ENCODE data around the gene TNFRSF17.
"Not testable (repeated sequence)": the region's sequence is repeated elsewhere in the genome, so short reads cannot be mapped to it uniquely, and the experiment has no call there.

Gene TNFRSF17
- total RNA-seq: 0 reads per million in 4 donors

- no peak for DNase-seq
Observed at GRCh38 chr16:11964761-11965551, at the start of gene TNFRSF17. TSS of gene TNFRSF17 (plus strand) at chr16:11965210. CDS start at chr16:11965325, 115 bp downstream.

- DNase-seq: peak; percentile 97 to 99 (median 98)
Observed at GRCh38 chr16:11915644-11916523, 49.1 kb upstream of the TNFRSF17 start, which contains the start of gene GSPT1. TSS of gene GSPT1 (minus strand) at chr16:11915956. CDS start at chr16:11915720, 236 bp downstream.

GRCh38 chr16:11916524-11917285, 48.3 kb upstream of the TNFRSF17 start:
- no peak for DNase-seq

GRCh38 chr16:11924046-11924445, 41.0 kb upstream of the TNFRSF17 start:
- not testable (repeated sequence) for DNase-seq

- not testable (repeated sequence) for DNase-seq
Observed at GRCh38 chr16:11927350-11927749, 37.7 kb upstream of the TNFRSF17 start.

GRCh38 chr16:11941945-11942344, 23.1 kb upstream of the TNFRSF17 start, which contains the start of gene NPIPB2:
TSS of gene NPIPB2 (minus strand) at chr16:11942045. CDS start at chr16:11942045, 0 bp downstream.
- not testable (repeated sequence) for DNase-seq

GRCh38 chr16:11946433-11946832, 18.6 kb upstream of the TNFRSF17 start:
- no peak for DNase-seq

- DNase-seq: no peak
Observed at GRCh38 chr16:11948819-11949218, 16.2 kb upstream of the TNFRSF17 start.

- no peak for DNase-seq
Observed at GRCh38 chr16:11949527-11949926, 15.5 kb upstream of the TNFRSF17 start.

- DNase-seq: no peak
Observed at GRCh38 chr16:11950388-11950787, 14.6 kb upstream of the TNFRSF17 start.

GRCh38 chr16:11953576-11953975, 11.4 kb upstream of the TNFRSF17 start:
- DNase-seq: not testable (repeated sequence)

- DNase-seq: no peak
Observed at GRCh38 chr16:11955713-11956123, 9.3 kb upstream of the TNFRSF17 start.

- DNase-seq: no peak
Observed at GRCh38 chr16:11956558-11956957, 8.5 kb upstream of the TNFRSF17 start.

- DNase-seq: no peak
Observed at GRCh38 chr16:11957591-11958395, 7.2 kb upstream of the TNFRSF17 start.

GRCh38 chr16:11962457-11962856, 2.6 kb upstream of the TNFRSF17 start:
- not testable (repeated sequence) for DNase-seq

GRCh38 chr16:11962978-11963377, 2.0 kb upstream of the TNFRSF17 start:
- not testable (repeated sequence) for DNase-seq

GRCh38 chr16:11963706-11964105, 1.3 kb upstream of the TNFRSF17 start:
- no peak for DNase-seq

GRCh38 chr16:11966173-11966572, 1.2 kb downstream of the TNFRSF17 start:
- no peak for DNase-seq

GRCh38 chr16:11967195-11967911, 2.3 kb downstream of the TNFRSF17 start:
- DNase-seq: no peak

- DNase-seq: no peak
Observed at GRCh38 chr16:11968577-11968976, 3.6 kb downstream of the TNFRSF17 start.

- DNase-seq: not testable (repeated sequence)
Observed at GRCh38 chr16:11970292-11970691, 5.3 kb downstream of the TNFRSF17 start.
